Erythroblast (primary cell): Measurements from ENCODE around the gene RBSN.

Source experiments
- DNase-seq, 2 experiments: peaks; one replicate each; lab custom pipeline; 2025; lab: John Stamatoyannopoulos, UW
- GATA1 ChIP-seq: IDR thresholded peaks from 2 replicates; pipeline ENCODE4 v1.6.1; 2011; ENCODE audit warnings: low read depth, mild to moderate bottlenecking, control low read depth, low read length, moderate library complexity
- POLR2A ChIP-seq: IDR thresholded peaks from 2 replicates; pipeline ENCODE4 v1.6.1; 2011; ENCODE audit warnings: mild to moderate bottlenecking, low read length

Gene RBSN

GRCh38 chr3:15032650-15033049 is 66.3 kb downstream of the RBSN start:
- DNase-seq: no peak
- TF ChIP-seq GATA1: no peak
- no peak for TF ChIP-seq POLR2A

- TF ChIP-seq GATA1 (no peak), POLR2A (no peak)
- DNase-seq: no peak
Measured at GRCh38 chr3:15029625-15030024, 69.3 kb downstream of the RBSN start.

- DNase-seq: no peak
- TF ChIP-seq POLR2A (no peak), GATA1 (no peak)
Measured at GRCh38 chr3:15023719-15024118, 75.2 kb downstream of the RBSN start.

GRCh38 chr3:15023249-15023648 is 75.7 kb downstream of the RBSN start:
- TF ChIP-seq POLR2A (no peak), GATA1 (no peak)
- no peak for DNase-seq
